22Rv1 (cell line): ENCODE data around the gene DCUN1D4.
"Not testable (repeated sequence)": the region's sequence is repeated elsewhere in the genome, so short reads cannot be mapped to it uniquely, and the experiment has no call there.

ENCODE experiments used
- H3K27ac ChIP-seq: fragments of 450-650 bp; 2 replicates; pipeline ENCODE4 v1.5.1; 2017
- ZFX ChIP-seq: fragments of 450-650 bp; IDR thresholded peaks from 2 replicates; pipeline ENCODE4 v1.6.1; 2017; ENCODE audit warnings: antibody characterized with exemption, borderline replicate concordance
- TF ChIP-seq, protein P1 (sequence below): fragments of 450-650 bp; IDR thresholded peaks from 2 replicates; pipeline ENCODE4 v1.5.1; 2017; ENCODE audit warnings: mild to moderate bottlenecking

Gene DCUN1D4

DNA sequence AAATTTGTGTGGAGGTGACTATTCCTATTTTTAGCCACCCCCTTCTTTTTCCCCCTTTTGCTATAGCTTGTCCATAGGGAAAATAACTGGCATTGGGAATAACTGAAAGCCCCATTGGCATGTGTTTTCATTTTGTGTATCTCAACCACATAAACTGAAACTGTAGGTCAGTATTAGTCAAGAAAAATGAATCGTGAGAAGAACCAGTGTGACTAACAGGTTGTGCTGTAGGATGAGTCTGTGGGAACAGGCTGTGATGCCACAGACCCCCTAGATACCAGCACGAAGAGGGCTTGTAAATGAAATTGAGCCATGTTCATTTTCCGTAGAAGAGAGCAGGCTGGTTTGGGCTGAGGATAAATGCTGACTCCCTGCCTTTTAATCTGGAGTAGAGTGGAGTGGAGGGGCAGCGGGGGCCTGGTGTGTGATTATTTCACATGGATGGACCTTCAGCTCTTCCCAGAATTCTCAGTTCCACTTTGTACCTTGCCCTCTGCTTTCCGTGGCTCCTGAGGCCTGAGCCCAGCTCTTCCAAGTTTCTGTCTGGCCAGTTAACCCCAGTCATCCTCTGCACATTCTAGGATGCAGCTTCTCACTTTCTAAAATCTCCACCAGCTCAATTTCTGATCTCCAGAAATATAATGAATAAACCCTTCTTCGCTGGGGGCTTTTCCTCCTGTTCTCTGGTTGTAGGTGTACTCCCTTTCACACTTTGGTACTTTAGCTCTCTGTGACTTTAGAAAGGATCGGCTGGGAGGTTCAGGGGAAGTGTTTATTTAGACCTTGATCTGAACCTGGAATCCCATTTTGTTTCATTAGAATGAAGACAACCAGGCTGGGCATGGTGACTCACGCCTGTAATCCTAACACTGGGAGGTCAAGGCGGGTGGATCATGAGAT is 37.3 kb downstream of the DCUN1D4 start:
- no peak for TF ChIP-seq ZFX
- TF ChIP-seq, protein P1, sequence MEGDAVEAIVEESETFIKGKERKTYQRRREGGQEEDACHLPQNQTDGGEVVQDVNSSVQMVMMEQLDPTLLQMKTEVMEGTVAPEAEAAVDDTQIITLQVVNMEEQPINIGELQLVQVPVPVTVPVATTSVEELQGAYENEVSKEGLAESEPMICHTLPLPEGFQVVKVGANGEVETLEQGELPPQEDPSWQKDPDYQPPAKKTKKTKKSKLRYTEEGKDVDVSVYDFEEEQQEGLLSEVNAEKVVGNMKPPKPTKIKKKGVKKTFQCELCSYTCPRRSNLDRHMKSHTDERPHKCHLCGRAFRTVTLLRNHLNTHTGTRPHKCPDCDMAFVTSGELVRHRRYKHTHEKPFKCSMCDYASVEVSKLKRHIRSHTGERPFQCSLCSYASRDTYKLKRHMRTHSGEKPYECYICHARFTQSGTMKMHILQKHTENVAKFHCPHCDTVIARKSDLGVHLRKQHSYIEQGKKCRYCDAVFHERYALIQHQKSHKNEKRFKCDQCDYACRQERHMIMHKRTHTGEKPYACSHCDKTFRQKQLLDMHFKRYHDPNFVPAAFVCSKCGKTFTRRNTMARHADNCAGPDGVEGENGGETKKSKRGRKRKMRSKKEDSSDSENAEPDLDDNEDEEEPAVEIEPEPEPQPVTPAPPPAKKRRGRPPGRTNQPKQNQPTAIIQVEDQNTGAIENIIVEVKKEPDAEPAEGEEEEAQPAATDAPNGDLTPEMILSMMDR = no peak
- no peak overlapping the region for H3K27ac ChIP-seq

DNA sequence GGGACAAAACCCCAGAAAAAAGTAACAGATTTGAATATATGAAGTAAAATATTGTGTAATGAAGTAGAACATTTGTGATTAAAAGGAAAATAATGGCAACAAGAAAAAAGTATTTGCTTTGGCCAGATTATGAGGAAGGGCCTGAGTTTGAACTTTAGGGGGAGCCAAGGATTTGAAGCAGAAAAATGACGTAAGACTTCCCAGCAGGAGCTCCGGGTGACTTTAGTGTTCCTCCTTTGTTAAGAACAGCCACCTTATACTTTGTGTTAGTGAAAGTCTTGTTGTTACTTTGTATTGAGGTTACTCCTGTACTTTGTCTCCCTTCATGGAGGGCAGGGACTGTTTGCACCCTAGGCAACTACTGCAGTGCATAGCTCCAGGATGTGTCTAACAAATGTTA is 41.1 kb downstream of the DCUN1D4 start:
- H3K27ac ChIP-seq = no peak overlapping the region

DNA sequence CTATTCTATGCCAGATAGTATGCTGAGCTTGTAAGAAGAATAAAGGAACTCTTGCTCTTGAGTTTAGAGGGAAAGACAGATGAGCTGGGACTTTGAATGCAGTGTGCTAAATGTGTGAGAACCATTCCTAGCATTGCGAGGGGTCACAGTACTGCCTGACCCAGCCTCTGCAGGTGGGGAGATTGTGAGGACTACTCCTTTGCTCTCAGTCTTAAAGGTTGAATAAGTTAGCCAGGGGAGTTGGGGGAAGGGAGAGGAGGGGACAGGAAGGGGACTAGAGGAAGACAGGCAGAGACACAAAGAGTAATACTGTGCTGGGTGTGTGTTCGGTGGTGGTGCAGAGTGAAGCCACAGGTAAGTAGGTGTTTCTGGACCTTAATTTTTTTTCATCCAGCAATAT is 41.7 kb downstream of the DCUN1D4 start:
- no peak overlapping the region for H3K27ac ChIP-seq

More for the DNA sequence above, 41.1 kb downstream of the DCUN1D4 start:
- TF ChIP-seq, protein P1 = no peak
- TF ChIP-seq ZFX = no peak

DNA sequence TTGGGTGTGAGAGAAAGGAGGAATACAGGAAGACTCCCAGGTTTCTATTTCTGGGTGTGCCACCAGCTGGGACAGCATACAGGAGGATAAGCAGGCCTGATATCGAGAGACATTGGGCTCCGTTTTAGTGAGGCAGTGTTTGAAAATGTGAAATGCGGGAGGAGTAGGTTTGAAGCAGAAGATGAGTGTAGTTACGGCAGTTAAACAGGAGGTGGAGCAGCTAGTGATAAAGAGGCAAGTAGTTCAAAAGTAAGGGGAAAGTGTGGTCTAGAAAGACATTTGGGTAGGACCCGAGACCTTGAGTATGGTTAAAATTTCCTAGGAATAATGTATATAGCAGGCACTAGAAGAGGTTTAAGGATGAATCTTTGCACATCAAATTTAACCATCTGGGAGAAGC is 42.4 kb downstream of the DCUN1D4 start:
- H3K27ac ChIP-seq = no peak overlapping the region
- TF ChIP-seq ZFX = no peak
- TF ChIP-seq, protein P1 = peak; percentile 51

More for the DNA sequence above, 41.7 kb downstream of the DCUN1D4 start:
- TF ChIP-seq, protein P1 = no peak
- no peak for TF ChIP-seq ZFX

DNA sequence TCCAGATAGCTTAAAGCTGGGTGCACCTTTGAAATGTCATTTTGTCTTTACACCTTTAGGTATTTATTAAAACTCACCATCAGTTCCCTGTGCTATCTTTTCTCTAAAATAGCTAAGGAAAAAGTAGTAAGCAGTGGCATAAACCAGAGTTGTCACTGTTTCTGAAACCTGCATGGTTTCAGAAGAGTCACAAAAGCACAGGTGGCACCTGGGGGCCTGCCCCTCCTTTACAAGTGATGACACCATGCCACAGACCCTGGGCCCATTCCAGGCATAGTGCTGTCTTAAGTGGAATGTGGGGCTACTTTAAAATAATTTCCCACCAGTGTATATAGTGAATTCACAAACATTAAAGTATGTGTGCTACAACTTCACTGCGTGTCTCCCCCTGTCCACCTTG is 47.8 kb downstream of the DCUN1D4 start:
- TF ChIP-seq, protein P1 = no peak
- no peak for TF ChIP-seq ZFX
- no peak overlapping the region for H3K27ac ChIP-seq

DNA sequence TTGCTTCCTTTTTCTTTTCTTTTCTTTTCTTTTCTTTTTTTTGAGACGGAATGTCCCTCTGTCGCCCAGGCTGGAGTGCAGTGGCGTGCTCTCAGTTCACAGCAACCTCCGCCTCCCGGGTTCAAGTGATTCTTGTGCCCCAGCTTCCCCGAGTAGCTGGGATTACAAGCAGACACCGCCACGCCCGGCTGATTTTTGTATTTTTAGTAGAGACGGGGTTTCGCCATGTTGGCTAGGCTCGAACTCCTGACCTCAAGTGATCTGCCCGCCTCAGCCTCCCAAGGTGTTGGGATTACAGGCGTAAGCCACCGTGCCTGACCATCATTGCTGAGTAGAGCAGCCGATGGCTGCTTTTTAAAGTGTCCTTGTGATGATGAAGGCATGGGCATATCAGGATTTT is 50.4 kb downstream of the DCUN1D4 start:
- not testable (repeated sequence) for H3K27ac ChIP-seq

DNA sequence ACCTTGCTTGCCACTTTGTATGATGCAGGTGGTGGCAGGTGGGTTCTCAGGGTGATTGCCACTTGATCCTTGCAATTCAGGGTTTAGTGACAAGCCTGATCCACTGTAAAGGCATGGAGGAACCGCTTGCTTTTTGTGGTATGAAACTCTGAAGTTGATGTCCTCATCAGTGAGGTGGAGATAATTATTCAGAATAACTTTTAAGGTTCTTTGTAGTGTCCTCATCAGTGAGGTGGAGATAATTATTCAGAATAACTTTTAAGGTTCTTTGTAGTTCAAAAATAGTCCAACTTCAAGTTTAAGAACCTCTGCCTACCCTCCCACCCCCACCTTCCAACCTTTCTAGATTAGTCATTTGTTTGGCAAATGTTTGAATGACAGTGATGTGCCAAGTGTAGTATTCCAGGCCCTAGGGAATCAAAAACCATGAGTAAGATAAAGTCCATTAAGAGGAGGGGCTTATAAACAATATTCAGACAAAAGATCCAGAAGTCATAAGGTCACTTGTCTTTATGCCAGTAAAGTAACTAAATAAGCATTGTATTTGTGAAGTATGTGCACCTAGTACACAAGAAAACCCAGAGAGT is 51.2 kb downstream of the DCUN1D4 start:
- TF ChIP-seq, protein P1 = no peak
- TF ChIP-seq ZFX = no peak

More for the DNA sequence above, 51.2 kb downstream of the DCUN1D4 start:
- H3K27ac ChIP-seq = no peak overlapping the region
